Thoracic aorta (tissue), 2 donors: ENCODE measurements around the gene NLGN4X. TPM values are rescaled to one million over a fixed set of nuclear protein-coding genes. Genes with fewer than 3 reads are reported as not detected.

Source experiments
- ATAC-seq: fragments of 150-250 bp; one replicate; pipeline ENCODE4 v1.8.0; 2017; ENCODE audit warnings: low read depth; ENCODE audit not compliant: insufficient number of reproducible peaks, low FRiP score
- DNase-seq: peaks from one replicate; pipeline ENCODE4 v3.0.0-alpha.2; 2020; ENCODE audit warnings: low spot score
- H3K27ac ChIP-seq, 2 donors: fragments of 200-600 bp; sonication (generic); 1 replicate in 1 of 2; 2 replicates in 1 of 2; pipeline ENCODE4 v1.5.1; 2016; ENCODE audit warnings: mild to moderate bottlenecking in 2 of 2, moderate library complexity in 2 of 2
- H3K27me3 ChIP-seq: fragments of 200-600 bp; sonication (generic); replicated peaks from 2 replicates; pipeline ENCODE4 v1.6.0; 2016; ENCODE audit warnings: mild to moderate bottlenecking; ENCODE audit not compliant: insufficient read depth
- H3K36me3 ChIP-seq: fragments of 200-600 bp; sonication (generic); one replicate; pipeline ENCODE4 v1.5.1; 2016
- H3K4me1 ChIP-seq, 2 donors: fragments of 200-600 bp; sonication (generic); 1 replicate in 1 of 2; 2 replicates in 1 of 2; pipeline versions ENCODE4 v1.5.1 to v1.6.0; 2016; ENCODE audit warnings: low read depth in 2 of 2, mild to moderate bottlenecking in 1 of 2; ENCODE audit not compliant: control insufficient read depth in 1 of 2
- H3K4me3 ChIP-seq: fragments of 200-600 bp; sonication (generic); 2 replicates; pipeline ENCODE4 v1.5.1; 2016; ENCODE audit warnings: mild to moderate bottlenecking
- H3K9me3 ChIP-seq: fragments of 200-600 bp; sonication (generic); 2 replicates; pipeline ENCODE4 v1.5.1; 2016
- total RNA-seq, 2 donors: library from RNA; depleted of rRNA; stranded (reverse); fragments of >200 nt; gene quantifications; one replicate each; pipeline versions ENCODE4 v1.1.0 to v1.2.3, GENCODE V29; 2016
- TF ChIP-seq, protein P1 (sequence below): fragments of 200-600 bp; sonication (generic); IDR thresholded peaks from one replicate; pipeline ENCODE4 v1.5.1; 2019; ENCODE audit warnings: antibody characterized with exemption

Gene NLGN4X
- total RNA-seq = 1 to 10 TPM in 1 of 2 donors, under 1 TPM in 1; 0.95 to 2.7 TPM

DNA sequence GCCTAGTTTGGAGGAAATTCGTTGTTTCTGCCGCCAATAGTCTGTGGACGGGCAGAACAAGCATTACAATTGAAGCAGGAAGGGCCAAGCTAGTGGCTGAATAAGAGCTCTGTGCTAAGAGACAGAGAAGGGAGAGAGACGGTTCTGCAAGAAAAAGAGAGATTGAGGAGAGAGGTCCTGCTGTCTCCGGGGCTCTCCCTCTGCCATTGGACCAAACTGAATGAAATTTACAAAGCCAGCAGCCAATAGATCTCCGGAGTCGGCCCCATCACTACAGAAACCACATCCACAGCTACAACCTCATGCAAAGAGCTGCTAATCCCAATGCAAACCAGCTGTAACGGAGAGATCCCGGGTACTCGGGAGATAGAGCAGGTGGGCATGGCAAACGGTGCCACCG is at the start of gene NLGN4X:
NLGN4X (minus strand) TSS at position 148 of the 400 bp plus-strand sequence. CDS start 77,401 bp downstream, outside the sequence.
- Histone ChIP-seq H3K4me1 (no peaks in the 10 kb centered on the region), H3K4me3 (no peak within 1 kb of the TSS), H3K36me3 (no peaks in the 10 kb centered on the region), H3K27me3 (no peaks in the 10 kb centered on the region), H3K9me3 (no peaks in the 10 kb centered on the region), H3K27ac (no peak within 1 kb of the TSS)
- DNase-seq = no peak
- TF ChIP-seq, protein P1, sequence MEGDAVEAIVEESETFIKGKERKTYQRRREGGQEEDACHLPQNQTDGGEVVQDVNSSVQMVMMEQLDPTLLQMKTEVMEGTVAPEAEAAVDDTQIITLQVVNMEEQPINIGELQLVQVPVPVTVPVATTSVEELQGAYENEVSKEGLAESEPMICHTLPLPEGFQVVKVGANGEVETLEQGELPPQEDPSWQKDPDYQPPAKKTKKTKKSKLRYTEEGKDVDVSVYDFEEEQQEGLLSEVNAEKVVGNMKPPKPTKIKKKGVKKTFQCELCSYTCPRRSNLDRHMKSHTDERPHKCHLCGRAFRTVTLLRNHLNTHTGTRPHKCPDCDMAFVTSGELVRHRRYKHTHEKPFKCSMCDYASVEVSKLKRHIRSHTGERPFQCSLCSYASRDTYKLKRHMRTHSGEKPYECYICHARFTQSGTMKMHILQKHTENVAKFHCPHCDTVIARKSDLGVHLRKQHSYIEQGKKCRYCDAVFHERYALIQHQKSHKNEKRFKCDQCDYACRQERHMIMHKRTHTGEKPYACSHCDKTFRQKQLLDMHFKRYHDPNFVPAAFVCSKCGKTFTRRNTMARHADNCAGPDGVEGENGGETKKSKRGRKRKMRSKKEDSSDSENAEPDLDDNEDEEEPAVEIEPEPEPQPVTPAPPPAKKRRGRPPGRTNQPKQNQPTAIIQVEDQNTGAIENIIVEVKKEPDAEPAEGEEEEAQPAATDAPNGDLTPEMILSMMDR = no peak
- no peak for ATAC-seq

GRCh38 chrX:6266041-6266440 is 37.4 kb upstream of the NLGN4X start:
- Histone ChIP-seq H3K4me3 (no peak overlapping the region), H3K27ac (no peak overlapping the region), H3K9me3 (no peaks in the 10 kb centered on the region), H3K27me3 (no peaks in the 10 kb centered on the region), H3K36me3 (no peaks in the 10 kb centered on the region), H3K4me1 (no peaks in the 10 kb centered on the region)
- TF ChIP-seq, protein P1 = no peak
- DNase-seq = no peak
- no peak for ATAC-seq

- Histone ChIP-seq H3K4me1 (no peaks in the 10 kb centered on the region), H3K36me3 (no peaks in the 10 kb centered on the region), H3K27me3 (no peaks in the 10 kb centered on the region), H3K27ac (no peak overlapping the region), H3K4me3 (no peak overlapping the region), H3K9me3 (no peaks in the 10 kb centered on the region)
- DNase-seq = no peak
- no peak for ATAC-seq
- TF ChIP-seq, protein P1 = no peak
Observed at GRCh38 chrX:6262959-6263358, 34.3 kb upstream of the NLGN4X start.

DNA sequence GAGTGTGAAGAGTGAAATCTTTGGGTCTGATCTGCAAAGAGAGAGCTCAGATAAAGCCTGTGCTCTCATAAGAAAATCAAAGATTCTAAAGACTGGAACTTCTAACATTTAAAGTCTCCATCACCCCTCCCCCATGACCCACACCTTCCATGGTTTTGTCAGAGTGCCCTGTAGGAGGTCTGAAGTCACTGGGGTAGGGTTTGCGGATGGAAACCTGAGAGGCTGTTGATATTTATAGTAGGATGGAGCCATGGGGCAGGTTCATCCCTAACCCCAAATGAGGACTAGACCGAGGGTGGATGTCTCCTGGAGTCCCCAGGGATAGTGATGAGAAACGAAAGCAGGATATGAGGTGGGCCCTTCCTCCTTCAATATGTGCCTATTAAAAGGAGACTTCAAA is 28.4 kb upstream of the NLGN4X start:
- no peak for DNase-seq
- Histone ChIP-seq H3K4me3 (no peak overlapping the region), H3K9me3 (no peaks in the 10 kb centered on the region), H3K4me1 (no peaks in the 10 kb centered on the region), H3K27me3 (no peaks in the 10 kb centered on the region), H3K36me3 (no peaks in the 10 kb centered on the region), H3K27ac (no peak overlapping the region)
- TF ChIP-seq, protein P1 = no peak
- no peak for ATAC-seq

- TF ChIP-seq, protein P1 = no peak
- Histone ChIP-seq H3K9me3 (no peaks in the 10 kb centered on the region), H3K4me1 (no peaks in the 10 kb centered on the region), H3K27me3 (no peaks in the 10 kb centered on the region), H3K4me3 (no peak overlapping the region), H3K27ac (no peak overlapping the region), H3K36me3 (no peaks in the 10 kb centered on the region)
- DNase-seq = no peak
- no peak for ATAC-seq
Observed at GRCh38 chrX:6244666-6245065, 16.0 kb upstream of the NLGN4X start.
